ENCODE data around the gene DLD. TPM values are rescaled to one million over a fixed set of nuclear protein-coding genes. Genes with fewer than 3 reads are reported as not detected.
"Not testable (repeated sequence)": the region's sequence is repeated elsewhere in the genome, so short reads cannot be mapped to it uniquely, and the experiment has no call there.

The DLD gene
- total RNA-seq, 2 donors from 2014 or later, result 60.4 to 60.9 TPM

DNA sequence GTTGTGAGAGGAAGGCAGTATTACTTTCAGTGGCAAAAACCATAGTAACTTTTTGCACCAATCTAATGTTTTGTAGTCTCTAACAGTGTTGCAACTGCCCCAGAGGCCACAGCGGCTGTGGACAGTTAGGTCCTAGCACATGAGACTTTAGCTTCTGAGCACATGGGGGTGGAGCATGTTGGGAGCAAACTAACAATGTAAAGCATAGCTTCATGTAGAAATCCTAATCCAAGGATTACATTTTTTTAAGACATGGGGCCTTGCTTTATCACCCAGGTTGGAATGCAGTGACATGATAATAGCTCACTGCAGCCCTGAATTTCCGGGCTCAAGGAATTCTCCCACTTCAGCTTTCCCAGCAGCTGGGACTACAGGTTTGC is 62.9 kb downstream of the DLD start:
- intact Hi-C loops (cut with DNase I), result no loop called here
- DNase-seq (ENCODE audit: low spot score), result no peak

DNA sequence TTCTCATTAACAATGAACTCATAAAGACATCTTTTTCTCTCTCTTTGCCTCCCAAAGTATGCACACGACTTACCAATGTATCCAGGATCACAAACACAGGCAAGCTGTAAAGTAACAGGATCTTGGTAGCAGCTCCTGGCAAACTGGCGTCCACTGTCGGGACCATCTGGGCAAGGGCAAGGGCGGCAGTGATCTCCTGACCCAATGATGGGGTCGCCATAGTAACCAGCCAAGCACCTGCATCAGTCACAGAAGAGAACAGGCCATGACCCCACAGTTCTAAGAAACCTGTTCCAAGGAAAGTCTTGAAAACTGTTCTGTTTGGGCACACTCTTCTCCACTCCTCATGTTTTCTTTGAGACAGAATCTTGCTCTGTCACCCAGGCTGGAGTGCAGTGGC is 64.4 kb downstream of the DLD start:
- intact Hi-C loops (cut with DNase I), result no loop called here
- no peak for DNase-seq (ENCODE audit: low spot score)

DNA sequence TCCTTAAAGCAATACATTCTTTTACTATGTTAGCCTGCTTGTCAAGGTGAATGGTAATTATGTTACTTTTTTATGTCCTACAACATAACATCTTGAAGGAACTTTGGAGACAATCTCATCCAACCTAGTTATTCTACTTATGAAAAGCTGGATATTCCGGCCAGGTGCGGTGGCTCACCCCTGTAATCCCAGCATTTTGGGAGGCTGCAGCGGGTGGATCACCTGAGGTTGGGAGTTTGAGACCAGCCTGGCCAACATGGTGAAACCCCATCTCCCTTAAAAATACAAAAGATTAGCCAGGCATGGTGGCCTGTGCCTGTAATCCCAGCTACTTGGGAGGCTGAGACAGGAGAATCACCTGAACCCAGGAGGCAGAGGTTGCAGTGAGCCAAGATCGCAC is 66.0 kb downstream of the DLD start:
- intact Hi-C loops (cut with DNase I); DNase-seq (ENCODE audit: low spot score): not testable (repeated sequence)

DNA sequence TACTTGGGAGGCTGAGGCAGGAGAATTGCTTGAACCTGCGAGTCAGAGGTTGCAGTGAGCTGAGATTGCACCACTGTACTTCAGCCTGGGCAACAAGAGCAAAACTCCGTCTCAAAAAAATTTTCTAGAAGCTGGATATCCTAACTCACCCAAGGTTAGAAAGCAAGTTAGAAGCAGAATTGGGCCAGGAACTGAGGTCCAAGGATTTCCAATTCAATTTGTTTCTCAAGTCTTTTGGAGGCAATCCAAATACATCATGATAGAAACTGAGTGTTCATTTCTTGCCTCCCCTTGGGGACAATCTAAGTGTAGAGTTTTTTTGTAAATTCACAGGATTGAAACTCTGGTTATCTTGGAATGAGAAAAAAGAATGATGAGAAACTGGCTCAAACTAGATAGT is 66.5 kb downstream of the DLD start:
- intact Hi-C loops (cut with DNase I), result no loop called here
- DNase-seq (ENCODE audit: low spot score), result no peak

DNA sequence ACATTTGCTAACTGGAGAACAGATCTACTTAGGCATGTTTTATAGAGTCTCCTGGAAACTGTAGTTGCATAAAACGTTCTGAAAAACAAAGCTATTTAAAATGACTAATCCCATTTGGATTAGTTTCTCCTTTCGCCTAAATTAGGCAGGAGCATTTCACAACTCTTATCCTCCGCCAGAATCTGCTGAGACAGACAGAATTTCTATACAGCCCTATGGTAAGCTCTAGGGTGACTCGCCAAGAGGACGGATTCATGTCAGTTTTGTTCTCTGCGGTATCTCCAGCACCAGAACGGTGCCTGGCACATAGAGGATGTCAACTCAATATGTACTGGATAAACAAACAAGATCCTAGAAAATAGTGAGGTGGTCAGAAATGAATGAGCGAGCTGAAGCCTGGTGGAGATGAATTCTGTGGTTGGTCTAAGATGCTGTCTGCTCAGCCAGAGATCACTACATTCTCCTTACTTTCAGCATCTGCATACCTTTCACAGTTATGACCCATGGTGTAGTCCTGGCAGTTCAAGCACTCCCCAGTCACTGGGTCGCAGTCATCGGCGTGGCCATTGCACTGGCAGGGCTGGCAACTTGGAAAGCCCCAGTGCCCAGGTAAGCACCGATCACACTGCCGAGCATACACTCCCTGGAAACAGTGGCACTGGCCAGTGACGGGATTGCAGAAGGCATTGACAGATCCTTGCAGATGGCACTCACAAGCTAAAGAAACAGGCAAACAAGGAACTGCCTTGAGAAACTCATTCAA is 68.0 kb downstream of the DLD start:
- no peak for DNase-seq (ENCODE audit: low spot score)
- intact Hi-C loops (cut with DNase I), result no loop called here

DNA sequence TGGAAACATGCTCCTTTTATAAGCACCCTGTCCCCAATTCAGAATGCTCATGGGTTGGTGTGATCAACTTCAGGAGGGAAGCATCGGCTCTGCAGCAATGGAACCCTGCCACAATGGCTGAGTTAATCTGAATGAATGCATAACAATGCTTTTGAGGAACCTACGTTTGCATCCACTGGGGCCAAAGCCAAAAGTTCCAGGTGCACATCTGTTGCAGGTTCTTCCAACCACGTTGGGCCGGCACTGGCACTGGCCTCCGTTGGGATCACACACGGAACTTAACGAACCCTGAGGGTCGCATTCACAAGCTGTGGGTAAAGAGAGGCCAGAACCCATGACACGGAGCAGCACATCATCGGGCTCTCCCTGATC is 68.5 kb downstream of the DLD start:
- intact Hi-C loops (cut with DNase I), result no loop called here

DNA sequence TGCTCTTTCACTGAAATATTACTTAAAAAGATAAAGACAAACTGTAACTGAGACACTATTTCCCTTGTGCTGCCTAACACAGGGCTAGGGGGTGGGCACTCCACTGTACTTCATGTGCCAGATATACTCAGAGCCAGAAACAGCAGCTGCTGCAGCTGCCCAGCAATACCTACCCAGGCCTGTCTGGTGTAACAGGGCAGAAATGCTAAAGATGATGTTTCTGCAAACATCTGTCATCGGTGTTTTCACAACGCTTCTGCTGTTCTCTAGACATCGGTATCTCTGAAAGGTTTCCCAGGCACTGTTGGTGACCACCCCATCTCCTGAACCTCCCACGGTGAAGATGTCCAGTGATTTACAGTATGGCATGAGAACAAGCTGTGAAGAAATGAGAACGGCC is 69.3 kb downstream of the DLD start:
- intact Hi-C loops (cut with DNase I), result no loop called here
- DNase-seq (ENCODE audit: low spot score), result no peak

More for the DNA sequence above, 68.5 kb downstream of the DLD start:
- DNase-seq (ENCODE audit: low spot score), result no peak

DNA sequence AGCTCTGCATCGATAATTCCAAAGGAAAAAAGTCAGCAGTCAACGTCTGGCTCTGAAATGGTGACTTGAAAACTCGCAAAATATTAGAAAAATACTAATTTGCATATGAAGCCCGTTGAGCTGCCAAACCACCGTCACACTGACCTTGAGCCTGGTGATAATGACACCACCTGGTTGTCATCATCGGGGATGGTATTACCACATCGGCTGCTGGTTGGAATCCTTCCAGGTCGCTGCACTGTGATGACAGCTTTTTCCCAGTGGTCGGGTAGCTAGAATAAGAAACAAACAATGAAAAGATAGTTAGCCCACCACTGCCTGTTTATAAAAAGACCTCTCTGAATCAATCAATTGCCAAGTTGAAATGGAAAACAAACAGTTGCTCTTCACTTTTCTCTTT is 70.4 kb downstream of the DLD start:
- intact Hi-C loops (cut with DNase I), result no loop called here
- DNase-seq (ENCODE audit: low spot score), result no peak

DNA sequence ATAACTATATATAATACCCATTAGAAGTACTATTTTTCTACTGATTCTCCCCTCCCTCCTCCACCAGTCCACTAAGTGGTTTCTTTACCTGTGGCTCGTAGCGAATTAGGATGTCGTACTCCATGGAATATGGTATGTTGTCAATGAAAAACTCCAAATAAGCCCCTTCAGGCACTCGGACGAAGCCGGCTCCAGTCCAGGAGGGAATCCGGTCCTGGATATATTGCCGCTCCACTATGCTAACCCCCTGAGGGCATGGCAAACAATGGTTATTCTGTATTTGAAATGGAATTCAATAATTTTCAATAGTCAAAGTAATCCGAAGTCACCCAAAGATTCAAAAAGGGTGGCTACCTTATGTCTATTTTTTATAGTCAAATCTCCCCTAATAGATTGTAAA is 71.8 kb downstream of the DLD start:
- intact Hi-C loops (cut with DNase I), result no loop called here

DNA sequence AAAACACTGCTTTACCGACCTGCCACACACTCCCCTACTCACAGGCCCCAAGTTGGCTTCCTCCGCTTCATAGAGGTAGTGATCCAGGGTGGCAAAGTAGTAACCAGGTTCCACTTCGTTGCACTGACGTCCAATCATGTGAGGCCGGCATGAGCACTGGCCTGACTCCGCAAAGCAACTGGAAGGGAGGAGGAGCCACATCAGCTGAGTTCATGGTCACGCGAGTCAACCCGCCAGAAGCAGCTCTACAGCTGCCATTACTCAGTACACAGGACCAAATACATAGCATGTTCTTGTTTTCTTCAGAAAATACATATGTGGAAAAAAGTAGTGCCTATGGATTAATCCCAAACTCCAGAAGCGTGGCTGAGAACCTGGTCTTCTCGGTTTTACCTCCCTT is 73.5 kb downstream of the DLD start:
- no peak for DNase-seq (ENCODE audit: low spot score)
- intact Hi-C loops (cut with DNase I), result no loop called here

More for the DNA sequence above, 71.8 kb downstream of the DLD start:
- no peak for DNase-seq (ENCODE audit: low spot score)

DNA sequence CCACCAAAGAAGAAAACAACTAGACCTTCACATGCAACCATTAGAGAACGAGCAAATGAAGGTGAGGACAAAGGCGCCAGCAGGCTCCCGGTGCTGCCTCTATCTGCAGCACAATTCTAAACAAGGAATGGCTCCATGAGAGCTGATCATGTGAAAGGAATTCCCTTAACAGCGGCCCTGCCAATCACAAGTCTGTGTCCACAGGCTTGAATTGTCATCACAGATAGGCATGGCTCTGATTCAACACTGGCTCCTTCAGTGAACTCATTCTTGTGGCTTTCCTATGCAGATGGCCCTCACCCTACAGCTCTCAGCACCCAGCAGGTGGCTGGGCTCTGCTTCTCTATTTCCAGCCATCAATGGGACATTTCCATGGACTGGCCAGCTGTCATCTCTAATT is 75.7 kb downstream of the DLD start:
- intact Hi-C loops (cut with DNase I), result no loop called here
- DNase-seq (ENCODE audit: low spot score), result no peak

DNA sequence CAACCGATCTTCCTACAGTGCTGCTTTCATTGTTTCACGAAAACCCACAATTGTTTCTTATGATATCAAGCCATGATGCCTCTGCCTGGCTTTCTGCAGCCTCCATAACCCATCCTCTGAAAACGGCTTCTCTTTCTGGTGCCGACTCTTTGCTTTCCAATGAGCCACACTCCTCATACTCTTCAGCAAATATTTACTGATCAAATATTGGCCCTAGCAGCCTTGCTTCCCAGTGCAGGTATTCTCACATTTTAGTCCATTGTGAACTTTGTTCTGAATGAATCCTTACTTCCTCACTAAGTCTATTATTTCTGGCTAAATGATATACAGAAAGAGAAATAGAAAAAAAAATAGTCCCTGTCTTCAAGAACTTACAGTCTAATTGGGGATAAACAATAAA is 76.4 kb downstream of the DLD start:
- DNase-seq (ENCODE audit: low spot score), result no peak
- intact Hi-C loops (cut with DNase I), result no loop called here

DNA sequence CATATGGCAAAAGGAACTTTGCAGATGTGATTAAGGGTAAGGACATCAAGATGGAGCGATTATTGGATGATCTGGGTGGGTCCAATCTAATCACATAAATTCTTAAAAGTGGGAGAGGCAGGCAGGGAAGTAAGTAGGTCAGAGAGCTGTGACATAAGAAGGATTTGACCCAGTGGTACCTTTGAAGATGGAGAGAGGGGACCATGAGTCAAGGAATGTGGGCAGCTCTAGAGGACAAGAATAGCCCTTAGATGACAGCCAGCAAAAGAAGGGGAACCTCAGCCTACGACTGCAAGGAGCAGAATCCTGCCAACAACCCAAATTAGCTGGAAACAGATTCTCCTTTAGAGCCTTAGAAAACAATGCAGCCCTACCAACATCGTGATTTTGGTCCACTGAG is 77.5 kb downstream of the DLD start:
- no peak for DNase-seq (ENCODE audit: low spot score)
- intact Hi-C loops (cut with DNase I), result no loop called here

DNA sequence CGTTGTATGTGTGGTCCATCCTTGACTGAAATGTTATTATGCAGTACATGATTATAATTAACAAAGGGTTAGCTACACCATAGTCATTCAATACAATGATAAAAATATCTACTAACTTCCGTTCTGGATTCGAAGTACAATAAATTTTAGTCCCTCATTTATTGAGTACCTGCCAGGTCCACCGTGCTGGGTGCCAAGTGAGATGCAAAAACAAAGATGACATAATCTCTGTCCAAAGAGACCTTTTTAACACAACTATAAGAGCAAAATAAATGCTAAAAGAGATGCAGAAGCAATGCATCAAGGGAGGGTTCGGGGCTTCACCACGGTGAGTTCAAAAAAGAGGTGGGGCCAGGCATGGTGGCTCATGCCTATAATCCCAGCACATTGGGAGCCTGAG is 78.9 kb downstream of the DLD start:
- DNase-seq (ENCODE audit: low spot score), result no peak
- intact Hi-C loops (cut with DNase I), result no loop called here

Other genes starting within 250 kb of the DLD start
- gene SLC26A4, start 230.4 kb upstream of the DLD start, total RNA-seq, result under 1 TPM; 0.57 to 0.60 TPM
- 10 to 100 TPM; 18.6 to 20.7 TPM for gene CBLL1, start 147.0 kb upstream of the DLD start, total RNA-seq
- not detected for gene SLC26A3, start 88.0 kb upstream of the DLD start, total RNA-seq
- gene LAMB1, start 112.0 kb downstream of the DLD start, total RNA-seq, result 100 to 1,000 TPM; 109 to 176 TPM
- gene LAMB4, start 239.2 kb downstream of the DLD start, total RNA-seq, result under 1 TPM in 1 of 2 donors, not detected in 1; 0.37 TPM